ENCODE data around the gene CD2BP2.
"Not testable (repeated sequence)": the region's sequence is repeated elsewhere in the genome, so short reads cannot be mapped to it uniquely, and the experiment has no call there.

CD2BP2 gene

DNA sequence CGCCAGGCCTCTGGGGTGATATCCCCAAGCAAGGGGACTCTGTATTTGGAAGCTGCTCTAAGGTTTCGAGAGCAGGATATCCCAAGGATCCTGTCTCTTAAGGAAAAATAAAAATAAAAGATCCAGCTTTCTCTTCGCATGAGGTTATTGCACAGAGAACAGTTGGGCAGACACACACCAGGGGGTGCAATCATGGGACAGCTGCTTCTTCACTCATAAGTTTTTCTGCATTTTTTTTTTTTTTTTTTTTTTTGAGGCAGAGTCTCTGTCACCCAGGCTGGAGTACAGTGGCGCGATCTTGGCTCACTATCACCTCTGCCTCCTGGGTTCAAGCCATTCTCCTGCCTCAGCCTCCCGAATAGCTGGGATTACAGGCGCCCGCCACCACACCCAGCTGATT lies 13.1 kb downstream of the CD2BP2 start:
- not testable (repeated sequence) for DNase-seq

- DNase-seq = peak; percentile 29
Measured at GRCh38 chr16:30340621-30341020, 14.5 kb downstream of the CD2BP2 start.

GRCh38 chr16:30338715-30339114 lies 16.4 kb downstream of the CD2BP2 start:
- DNase-seq = not testable (repeated sequence)

DNA sequence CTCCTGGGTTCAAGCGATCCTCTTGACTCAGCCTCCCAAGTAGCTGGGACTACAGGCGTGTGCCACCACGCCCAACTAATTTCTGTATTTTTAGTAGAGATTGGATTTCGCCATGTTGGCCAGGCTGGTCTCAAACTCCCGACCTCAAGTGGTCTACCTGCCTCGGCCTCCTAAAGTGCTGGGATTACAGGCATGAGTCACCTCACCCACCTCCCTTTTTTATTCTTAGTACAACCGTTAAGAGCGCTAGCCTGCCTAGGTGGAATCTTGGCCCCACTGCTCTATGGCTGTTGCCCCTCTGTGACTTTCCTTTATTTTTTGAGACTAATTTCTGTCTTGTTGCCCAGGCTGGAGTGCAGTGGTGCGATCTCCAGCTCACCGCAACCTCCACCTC lies 17.1 kb downstream of the CD2BP2 start:
- not testable (repeated sequence) for DNase-seq

DNA sequence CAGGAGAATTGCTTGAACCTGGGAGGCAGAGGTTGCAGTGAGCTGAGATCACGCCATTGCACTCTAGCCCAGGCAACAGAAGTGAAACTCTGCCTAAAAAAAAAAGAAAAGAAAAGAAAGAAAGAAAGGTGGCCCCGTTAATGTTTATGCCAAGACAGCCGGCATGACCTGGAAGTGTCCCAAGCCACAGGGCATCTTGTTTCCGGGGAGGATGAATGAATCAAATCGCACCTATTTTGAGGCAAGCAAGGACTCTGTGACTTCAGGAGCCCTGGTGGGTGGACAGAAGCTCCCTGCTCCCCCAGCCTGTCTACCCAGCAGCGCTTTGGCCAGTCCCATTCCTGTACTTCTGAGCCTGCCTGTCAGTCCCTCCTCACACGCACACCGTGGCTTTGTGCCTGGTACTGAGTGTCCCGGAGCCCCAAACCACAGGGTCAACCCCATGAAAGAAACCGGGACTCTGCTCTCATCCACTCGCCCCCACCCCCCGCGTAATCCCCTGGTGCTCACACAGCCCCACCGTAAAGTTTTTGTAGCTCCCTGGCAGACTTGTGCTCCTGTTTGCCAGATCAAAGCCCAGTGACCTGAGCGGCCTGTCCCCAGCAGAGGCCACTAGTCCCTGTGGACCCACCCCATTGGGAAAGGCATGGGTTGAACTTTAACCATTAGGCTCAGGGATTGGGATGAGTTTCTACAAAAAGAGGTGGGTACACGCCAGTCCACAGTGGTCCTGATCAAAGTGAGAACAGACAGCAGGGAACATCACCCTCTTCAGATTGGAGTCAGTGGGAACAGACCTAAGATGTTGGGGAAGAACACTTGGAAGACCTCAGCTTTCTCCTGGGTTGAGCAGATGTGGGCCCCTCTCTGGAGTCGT lies 19.3 kb downstream of the CD2BP2 start:
- no peak for DNase-seq

- DNase-seq = peak; percentile 51
Measured at GRCh38 chr16:30335028-30335597, 20.0 kb downstream of the CD2BP2 start.

- DNase-seq = peak; percentile 56
Measured at GRCh38 chr16:30334473-30334989, 20.6 kb downstream of the CD2BP2 start.

GRCh38 chr16:30324220-30324619 lies 30.9 kb downstream of the CD2BP2 start:
- not testable (repeated sequence) for DNase-seq

GRCh38 chr16:30318647-30319046 lies 36.5 kb downstream of the CD2BP2 start:
- DNase-seq = not testable (repeated sequence)

DNA sequence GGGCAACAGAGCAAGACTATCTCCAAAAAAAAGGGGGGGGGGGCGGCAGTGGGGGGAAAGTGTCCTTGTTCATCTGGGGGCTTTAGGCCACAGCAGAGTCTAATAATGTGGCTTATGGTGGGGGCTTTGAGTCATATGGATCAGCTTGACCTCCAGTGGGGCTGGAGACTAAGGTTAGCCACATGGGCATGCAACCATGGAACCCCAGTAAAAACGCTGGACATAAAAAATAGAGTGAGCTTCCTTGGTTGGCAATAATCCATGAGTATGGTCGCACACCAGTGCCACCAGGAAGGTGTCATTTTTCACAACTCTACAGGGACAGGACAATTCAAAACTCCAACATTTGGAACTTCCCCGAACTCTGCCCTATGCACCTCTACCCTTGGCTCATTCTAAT lies 44.2 kb downstream of the CD2BP2 start:
- not testable (repeated sequence) for DNase-seq

- DNase-seq = not testable (repeated sequence)
Measured at GRCh38 chr16:30309255-30309654, 45.9 kb downstream of the CD2BP2 start.

All from NCI-H2029 (cell line).